ENCODE measurements around the gene FNDC3B.
"Not testable (repeated sequence)": the region's sequence is repeated elsewhere in the genome, so short reads cannot be mapped to it uniquely, and the experiment has no call there.

The FNDC3B gene

DNA sequence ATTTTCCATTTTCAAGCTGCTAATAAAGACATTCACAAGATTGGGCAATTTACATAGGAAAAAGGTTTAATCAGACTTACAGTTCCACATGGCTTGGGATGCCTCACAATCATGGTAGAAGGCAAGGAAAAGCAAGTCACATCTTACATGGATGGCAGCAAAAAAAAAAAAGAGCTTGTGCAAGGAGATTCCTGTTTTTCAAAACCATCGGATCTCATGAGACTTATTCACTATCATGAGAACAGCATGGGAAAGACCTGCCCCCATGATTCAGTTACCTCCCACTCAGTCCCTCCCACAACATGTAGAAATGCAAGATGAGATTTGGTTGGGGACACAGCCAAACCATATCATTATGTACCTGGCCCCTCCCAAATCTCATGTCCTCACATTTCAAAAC is 202.0 kb downstream of the FNDC3B start:
- H3K4me3 ChIP-seq (ENCODE audit: low read depth, low read length) = no peak overlapping the region
- no peaks in the 10 kb centered on the region for H3K36me3 ChIP-seq
- DNase-seq = no peak
- TF ChIP-seq, protein P1, sequence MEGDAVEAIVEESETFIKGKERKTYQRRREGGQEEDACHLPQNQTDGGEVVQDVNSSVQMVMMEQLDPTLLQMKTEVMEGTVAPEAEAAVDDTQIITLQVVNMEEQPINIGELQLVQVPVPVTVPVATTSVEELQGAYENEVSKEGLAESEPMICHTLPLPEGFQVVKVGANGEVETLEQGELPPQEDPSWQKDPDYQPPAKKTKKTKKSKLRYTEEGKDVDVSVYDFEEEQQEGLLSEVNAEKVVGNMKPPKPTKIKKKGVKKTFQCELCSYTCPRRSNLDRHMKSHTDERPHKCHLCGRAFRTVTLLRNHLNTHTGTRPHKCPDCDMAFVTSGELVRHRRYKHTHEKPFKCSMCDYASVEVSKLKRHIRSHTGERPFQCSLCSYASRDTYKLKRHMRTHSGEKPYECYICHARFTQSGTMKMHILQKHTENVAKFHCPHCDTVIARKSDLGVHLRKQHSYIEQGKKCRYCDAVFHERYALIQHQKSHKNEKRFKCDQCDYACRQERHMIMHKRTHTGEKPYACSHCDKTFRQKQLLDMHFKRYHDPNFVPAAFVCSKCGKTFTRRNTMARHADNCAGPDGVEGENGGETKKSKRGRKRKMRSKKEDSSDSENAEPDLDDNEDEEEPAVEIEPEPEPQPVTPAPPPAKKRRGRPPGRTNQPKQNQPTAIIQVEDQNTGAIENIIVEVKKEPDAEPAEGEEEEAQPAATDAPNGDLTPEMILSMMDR (IDR thresholded peaks at IDR 0.05; ENCODE audit: low read depth, low read length) = no peak
- no peaks in the 10 kb centered on the region for H3K9me3 ChIP-seq
- H3K27me3 ChIP-seq = no peaks in the 10 kb centered on the region
- no peaks in the 10 kb centered on the region for H3K4me1 ChIP-seq

DNA sequence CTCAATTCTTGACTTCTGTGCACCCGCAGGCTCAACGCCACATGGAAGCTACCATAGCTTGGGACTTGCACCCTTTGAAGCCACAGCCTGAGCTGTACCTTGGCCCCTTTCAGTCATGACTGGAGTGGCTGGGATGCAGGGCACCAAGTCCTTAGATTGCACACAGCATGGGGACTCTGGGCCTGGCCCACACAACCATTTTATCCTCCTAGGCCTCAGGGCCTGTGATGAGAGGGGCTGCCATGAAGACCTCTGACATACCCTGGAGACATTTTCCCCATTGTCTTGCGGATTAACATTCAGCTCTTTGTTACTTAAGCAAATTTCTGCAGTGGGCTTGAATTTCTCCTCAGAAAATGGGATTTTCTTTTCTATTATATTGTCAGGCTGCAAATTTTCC is 203.1 kb downstream of the FNDC3B start:
- not testable (repeated sequence) for H3K27me3 ChIP-seq; H3K4me3 ChIP-seq (ENCODE audit: low read depth, low read length); H3K9me3 ChIP-seq; DNase-seq; H3K4me1 ChIP-seq; H3K36me3 ChIP-seq

DNA sequence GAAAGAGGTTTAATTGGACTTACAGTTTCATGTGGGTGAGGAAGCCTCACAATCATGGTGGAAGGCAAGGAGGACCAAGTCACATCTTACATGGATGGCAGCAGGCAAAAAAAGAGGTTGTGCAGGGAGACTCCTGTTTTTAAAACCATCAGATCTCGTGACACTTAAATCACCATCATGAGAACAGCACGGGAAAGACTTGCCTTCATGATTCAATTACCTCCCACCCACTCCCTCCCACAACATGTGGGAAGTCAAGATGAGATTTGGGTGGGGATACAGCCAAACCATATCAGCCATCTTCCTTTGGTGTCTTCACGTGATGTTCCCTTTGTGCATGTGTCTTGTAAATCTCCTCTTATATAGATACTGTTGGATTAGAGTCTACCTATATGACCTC is 204.0 kb downstream of the FNDC3B start:
- not testable (repeated sequence) for H3K36me3 ChIP-seq; H3K4me1 ChIP-seq; H3K9me3 ChIP-seq; H3K27me3 ChIP-seq; DNase-seq; H3K4me3 ChIP-seq (ENCODE audit: low read depth, low read length)

DNA sequence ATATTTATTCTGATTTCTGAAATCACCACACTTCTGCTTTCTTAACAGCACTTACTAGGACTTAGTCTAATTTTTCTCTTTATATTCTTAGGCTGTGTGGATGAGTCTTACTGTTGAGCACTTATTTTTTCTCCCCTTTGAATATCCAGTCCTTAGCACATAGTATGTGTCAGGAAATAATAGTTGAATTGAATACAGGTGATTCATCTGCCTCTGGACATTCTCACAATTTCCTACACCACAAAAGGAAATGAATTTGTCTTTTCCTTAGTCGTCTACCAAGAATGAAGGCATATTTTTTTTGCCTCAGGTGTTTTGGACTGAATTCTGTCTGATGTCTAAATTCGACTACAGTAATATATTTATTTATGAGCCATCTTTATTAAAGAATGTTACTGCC is 204.6 kb downstream of the FNDC3B start:
- no peaks in the 10 kb centered on the region; the same call in 1 of the 2 replicates for H3K36me3 ChIP-seq
- TF ChIP-seq, protein P1 (IDR thresholded peaks at IDR 0.05; ENCODE audit: low read depth, low read length) = no peak
- H3K4me3 ChIP-seq (ENCODE audit: low read depth, low read length) = no peak overlapping the region
- H3K27me3 ChIP-seq = no peaks in the 10 kb centered on the region
- no peaks in the 10 kb centered on the region for H3K9me3 ChIP-seq
- no peaks in the 10 kb centered on the region for H3K4me1 ChIP-seq
- no peak for DNase-seq

DNA sequence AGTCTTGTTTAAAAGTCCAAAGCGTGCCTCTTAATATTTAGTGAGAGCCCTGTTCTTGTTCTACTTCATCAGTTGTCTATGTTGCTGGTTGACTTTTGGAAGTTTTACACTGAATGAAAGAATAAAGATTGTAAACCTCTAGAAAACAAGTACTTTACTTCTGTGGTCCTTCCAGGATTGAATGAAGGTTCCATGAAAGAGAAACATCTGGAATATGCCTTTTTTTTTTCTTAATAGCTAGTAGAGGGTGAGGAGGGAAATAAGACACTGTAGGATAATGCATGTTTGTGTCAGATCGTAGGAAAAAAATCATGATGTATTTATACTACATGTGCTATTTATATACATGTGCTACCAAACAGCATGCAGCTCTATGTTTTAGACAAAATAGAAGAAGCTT is 205.9 kb downstream of the FNDC3B start:
- H3K27me3 ChIP-seq = no peaks in the 10 kb centered on the region
- TF ChIP-seq, protein P1 (IDR thresholded peaks at IDR 0.05; ENCODE audit: low read depth, low read length) = no peak
- H3K4me1 ChIP-seq = no peaks in the 10 kb centered on the region
- no peak overlapping the region for H3K4me3 ChIP-seq (ENCODE audit: low read depth, low read length)
- H3K36me3 ChIP-seq = no peaks in the 10 kb centered on the region; the same call in 1 of the 2 replicates
- DNase-seq = no peak
- no peaks in the 10 kb centered on the region for H3K9me3 ChIP-seq

DNA sequence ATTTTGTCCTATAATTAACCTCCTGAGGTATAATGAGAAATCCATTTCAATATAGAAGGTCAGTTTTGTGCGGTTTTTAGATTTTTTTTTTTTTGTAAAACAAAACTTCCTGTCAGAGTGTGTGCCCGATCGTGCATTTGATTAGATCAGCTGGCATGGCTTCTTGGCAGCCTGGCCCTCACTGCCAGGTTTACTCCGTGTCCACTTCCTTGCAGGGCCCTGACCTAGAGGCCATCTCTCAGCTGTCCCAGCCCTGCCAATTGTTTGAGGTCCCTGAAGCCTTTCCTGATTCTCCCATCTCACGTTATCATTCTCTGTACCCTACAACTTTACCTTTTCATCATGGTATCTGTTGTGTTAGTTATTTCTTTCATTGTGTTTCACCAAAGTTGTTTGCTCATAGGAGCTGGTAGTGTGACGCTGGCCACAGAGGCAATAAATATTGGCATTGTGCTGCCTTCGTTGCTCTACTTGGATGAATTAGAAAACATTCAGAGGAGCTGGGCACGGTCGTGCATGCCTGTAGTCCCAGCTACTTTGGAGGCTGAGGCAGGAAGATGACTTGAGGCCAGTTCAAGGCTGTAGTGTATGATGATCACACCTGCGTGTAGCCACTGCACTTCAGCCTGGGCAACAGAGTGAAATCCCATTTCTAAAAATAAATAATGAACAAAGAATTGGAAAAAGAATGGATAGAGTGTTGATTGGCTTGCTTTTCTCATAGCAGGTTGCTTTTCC is 206.9 kb downstream of the FNDC3B start:
- DNase-seq = no peak
- no peak overlapping the region for H3K4me3 ChIP-seq (ENCODE audit: low read depth, low read length)
- no peaks in the 10 kb centered on the region for H3K27me3 ChIP-seq
- H3K9me3 ChIP-seq = no peaks in the 10 kb centered on the region
- no peaks in the 10 kb centered on the region; the same call in 1 of the 2 replicates for H3K36me3 ChIP-seq
- TF ChIP-seq, protein P1 (IDR thresholded peaks at IDR 0.05; ENCODE audit: low read depth, low read length) = no peak
- H3K4me1 ChIP-seq = no peaks in the 10 kb centered on the region

DNA sequence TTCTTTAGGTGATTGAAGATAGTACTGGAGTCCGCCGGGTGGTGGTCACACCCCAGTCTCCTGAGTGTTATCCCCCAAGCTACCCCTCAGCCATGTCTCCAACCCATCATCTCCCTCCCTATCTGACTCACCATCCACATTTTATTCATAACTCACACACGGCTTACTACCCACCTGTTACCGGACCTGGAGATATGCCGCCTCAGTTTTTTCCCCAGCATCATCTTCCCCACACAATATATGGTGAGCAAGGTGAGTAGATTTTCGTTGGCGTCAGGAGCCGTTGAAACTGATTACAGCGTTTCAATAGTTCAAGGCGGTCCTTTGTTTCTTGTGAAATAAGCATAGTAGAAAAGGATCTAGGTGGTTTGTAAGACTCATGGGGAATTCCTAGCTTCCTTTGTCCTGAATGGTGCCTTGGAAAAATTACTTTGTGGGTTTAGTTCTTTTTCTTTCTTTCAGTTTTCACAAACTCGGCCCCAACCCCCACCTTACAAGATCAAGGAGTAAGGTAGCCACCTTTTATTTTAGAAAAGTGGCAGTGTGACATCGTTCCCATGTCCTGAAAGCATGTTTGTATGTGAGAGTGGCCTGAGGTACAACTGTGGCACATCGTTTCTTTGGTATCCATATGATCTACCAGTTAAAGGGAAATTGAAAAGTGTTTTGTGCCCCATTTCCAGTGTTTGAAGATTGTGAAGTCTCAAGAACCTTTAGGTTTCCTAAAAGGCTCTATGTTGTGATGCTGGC is 208.3 kb downstream of the FNDC3B start:
- Histone ChIP-seq H3K4me1 (no peaks in the 10 kb centered on the region), H3K27me3 (no peaks in the 10 kb centered on the region), H3K4me3 (ENCODE audit: low read depth, low read length) (no peak overlapping the region), H3K9me3 (no peaks in the 10 kb centered on the region), H3K36me3 (no peaks in the 10 kb centered on the region; the same call in 1 of the 2 replicates)
- TF ChIP-seq, protein P1 (IDR thresholded peaks at IDR 0.05; ENCODE audit: low read depth, low read length) = no peak
- no peak for DNase-seq

All from BE2C (cell line).